ENCODE results near the gene MTFMT.
"Not testable (repeated sequence)": the region's sequence is repeated elsewhere in the genome, so short reads cannot be mapped to it uniquely, and the experiment has no call there.

The MTFMT gene

GRCh38 chr15:65059931-65060596 is 30.6 kb upstream of the MTFMT start:
- DNase-seq: no peak

- no peak for DNase-seq
These were observed 29.9 kb upstream of the MTFMT start for GRCh38 chr15:65059369-65059750.

- no peak for DNase-seq
These were observed 29.2 kb upstream of the MTFMT start for GRCh38 chr15:65058394-65059368.

- no peak for DNase-seq
These were observed 28.1 kb upstream of the MTFMT start for GRCh38 chr15:65057549-65057940.

- DNase-seq: no peak
These were observed 27.6 kb upstream of the MTFMT start for GRCh38 chr15:65056868-65057548.

GRCh38 chr15:65056106-65056505 is 26.7 kb upstream of the MTFMT start:
- no peak for DNase-seq

- no peak for DNase-seq
These were observed 25.9 kb upstream of the MTFMT start for GRCh38 chr15:65055201-65055870.

GRCh38 chr15:65054333-65055200 is 25.1 kb upstream of the MTFMT start:
- no peak for DNase-seq

GRCh38 chr15:65052956-65053355 is 23.5 kb upstream of the MTFMT start:
- no peak for DNase-seq

- no peak for DNase-seq
These were observed 21.8 kb upstream of the MTFMT start for GRCh38 chr15:65051266-65051665.

- DNase-seq: no peak
These were observed 20.8 kb upstream of the MTFMT start for GRCh38 chr15:65050270-65050669.

GRCh38 chr15:65049418-65049840 is 20.0 kb upstream of the MTFMT start:
- DNase-seq: peak; percentile 75

GRCh38 chr15:65048241-65048640 is 18.8 kb upstream of the MTFMT start:
- no peak for DNase-seq

GRCh38 chr15:65044724-65045481 is 15.5 kb upstream of the MTFMT start, which contains the start of gene SLC51B:
SLC51B (plus strand) TSS chr15:65045387; CDS start chr15:65050005, 4,618 bp downstream.
- DNase-seq: no peak

- DNase-seq: not testable (repeated sequence)
These were observed 14.8 kb upstream of the MTFMT start for GRCh38 chr15:65044218-65044617.

- no peak for DNase-seq
These were observed 13.4 kb upstream of the MTFMT start for GRCh38 chr15:65042776-65043327.

GRCh38 chr15:65041787-65042186 is 12.3 kb upstream of the MTFMT start:
- DNase-seq: no peak

- no peak for DNase-seq
These were observed 11.0 kb upstream of the MTFMT start for GRCh38 chr15:65040461-65040860.

GRCh38 chr15:65038836-65039235 is 9.4 kb upstream of the MTFMT start:
- no peak for DNase-seq

- DNase-seq: no peak
These were observed 9.0 kb upstream of the MTFMT start for GRCh38 chr15:65038428-65038827.

- DNase-seq: no peak
These were observed 7.9 kb upstream of the MTFMT start for GRCh38 chr15:65037309-65037708.
